Measurements from ENCODE around the gene CALML5.

Gene CALML5

GRCh38 chr10:5542100-5542499 is 42.7 kb upstream of the CALML5 start:
- H3K9ac ChIP-seq (ENCODE audit: low read depth, low read length): no peak overlapping the region
- no peak for ATAC-seq (ENCODE audit: insufficient read depth, low read depth)
- TF ChIP-seq CTCF (IDR thresholded peaks at IDR 0.05; ENCODE audit: borderline replicate concordance, extremely low read depth, low read length, poor library complexity, severe bottlenecking): no peak
- no peak for TF ChIP-seq EZH2 (IDR thresholded peaks at IDR 0.05; ENCODE audit: borderline replicate concordance, low read depth, low read length, severe bottlenecking)

GRCh38 chr10:5540891-5541290 is 41.5 kb upstream of the CALML5 start:
- Histone ChIP-seq H3K27me3 (ENCODE audit: insufficient read depth, low read length, poor library complexity) (peaks cover 10% of the 10 kb centered on the region), H3K9ac (ENCODE audit: low read depth, low read length) (no peak overlapping the region), H3K27ac (ENCODE audit: low read length) (no peak overlapping the region), H4K20me1 (ENCODE audit: insufficient read depth, low read length) (no peaks in the 10 kb centered on the region), H3K9me3 (ENCODE audit: insufficient read depth, low read length, severe bottlenecking) (peaks cover 4% of the 10 kb centered on the region), H3K4me3 (ENCODE audit: low read depth in 1 of 2, low read length in 2 of 2) (no peak overlapping the region), H2AFZ (ENCODE audit: low read depth, low read length) (no peak overlapping the region), H3K79me2 (ENCODE audit: insufficient read depth, low read length) (no peaks in the 10 kb centered on the region), H3K36me3 (ENCODE audit: insufficient read depth, low read length) (no peaks in the 10 kb centered on the region), H3K4me2 (ENCODE audit: insufficient read depth, low read length) (no peak overlapping the region), H3K4me1 (ENCODE audit: insufficient read depth, low read length) (no peaks in the 10 kb centered on the region)
- no peak for DNase-seq
- TF ChIP-seq CTCF (IDR thresholded peaks at IDR 0.05; ENCODE audit: borderline replicate concordance, extremely low read depth, low read length, poor library complexity, severe bottlenecking) (no peak), EZH2 (IDR thresholded peaks at IDR 0.05; ENCODE audit: borderline replicate concordance, low read depth, low read length, severe bottlenecking) (no peak)
- no peak for ATAC-seq (ENCODE audit: insufficient read depth, low read depth)

More at GRCh38 chr10:5542100-5542499, 42.7 kb upstream of the CALML5 start:
- H2AFZ ChIP-seq (ENCODE audit: low read depth, low read length): no peak overlapping the region
- H3K4me1 ChIP-seq (ENCODE audit: insufficient read depth, low read length): no peaks in the 10 kb centered on the region
- H4K20me1 ChIP-seq (ENCODE audit: insufficient read depth, low read length): no peaks in the 10 kb centered on the region
- H3K4me2 ChIP-seq (ENCODE audit: insufficient read depth, low read length): no peak overlapping the region
- DNase-seq: no peak
- no peaks in the 10 kb centered on the region for H3K79me2 ChIP-seq (ENCODE audit: insufficient read depth, low read length)
- H3K27me3 ChIP-seq (ENCODE audit: insufficient read depth, low read length, poor library complexity): peaks cover 8% of the 10 kb centered on the region
- no peak overlapping the region for H3K4me3 ChIP-seq (ENCODE audit: low read depth in 1 of 2, low read length in 2 of 2)
- H3K36me3 ChIP-seq (ENCODE audit: insufficient read depth, low read length): no peaks in the 10 kb centered on the region
- H3K9me3 ChIP-seq (ENCODE audit: insufficient read depth, low read length, severe bottlenecking): peaks cover 4% of the 10 kb centered on the region
- H3K27ac ChIP-seq (ENCODE audit: low read length): no peak overlapping the region

- H3K4me3 ChIP-seq (ENCODE audit: low read depth in 1 of 2, low read length in 2 of 2): no peak overlapping the region
- DNase-seq: no peak
- no peak overlapping the region for H3K9ac ChIP-seq (ENCODE audit: low read depth, low read length)
- TF ChIP-seq CTCF (IDR thresholded peaks at IDR 0.05; ENCODE audit: borderline replicate concordance, extremely low read depth, low read length, poor library complexity, severe bottlenecking) (no peak), EZH2 (IDR thresholded peaks at IDR 0.05; ENCODE audit: borderline replicate concordance, low read depth, low read length, severe bottlenecking) (no peak)
- H3K4me1 ChIP-seq (ENCODE audit: insufficient read depth, low read length): no peaks in the 10 kb centered on the region
- H3K36me3 ChIP-seq (ENCODE audit: insufficient read depth, low read length): no peaks in the 10 kb centered on the region
- no peaks in the 10 kb centered on the region for H3K79me2 ChIP-seq (ENCODE audit: insufficient read depth, low read length)
- ATAC-seq (ENCODE audit: insufficient read depth, low read depth): no peak
- H4K20me1 ChIP-seq (ENCODE audit: insufficient read depth, low read length): no peaks in the 10 kb centered on the region
- peaks cover 10% of the 10 kb centered on the region for H3K27me3 ChIP-seq (ENCODE audit: insufficient read depth, low read length, poor library complexity)
- no peak overlapping the region for H2AFZ ChIP-seq (ENCODE audit: low read depth, low read length)
- H3K9me3 ChIP-seq (ENCODE audit: insufficient read depth, low read length, severe bottlenecking): peaks cover 4% of the 10 kb centered on the region
- H3K4me2 ChIP-seq (ENCODE audit: insufficient read depth, low read length): no peak overlapping the region
- H3K27ac ChIP-seq (ENCODE audit: low read length): no peak overlapping the region
Measured at GRCh38 chr10:5540080-5540479, 40.7 kb upstream of the CALML5 start.

Data from DND-41 (cell line).